NCI-H345 treated with DMSO at 0.1 percent for 48 hours (cell line): ENCODE data around the gene HIVEP2.

Source experiments
- DNase-seq: peaks from one replicate; lab custom pipeline; 2025; ENCODE audit not compliant: unreplicated experiment; lab: John Stamatoyannopoulos, UW

The HIVEP2 gene

GRCh38 chr6:142751452-142751851 is 193.5 kb downstream of the HIVEP2 start:
- no peak for DNase-seq

GRCh38 chr6:142750998-142751397 is 194.0 kb downstream of the HIVEP2 start:
- DNase-seq = no peak

GRCh38 chr6:142749556-142749955 is 195.4 kb downstream of the HIVEP2 start:
- DNase-seq = no peak

- DNase-seq = no peak
Measured at GRCh38 chr6:142746524-142746923, 198.5 kb downstream of the HIVEP2 start.

- DNase-seq = no peak
Measured at GRCh38 chr6:142744836-142745235, 200.1 kb downstream of the HIVEP2 start.

- no peak for DNase-seq
Measured at GRCh38 chr6:142740449-142740848, 204.5 kb downstream of the HIVEP2 start.

- DNase-seq = no peak
Measured at GRCh38 chr6:142738731-142739130, 206.2 kb downstream of the HIVEP2 start.

GRCh38 chr6:142738035-142738396 is 207.0 kb downstream of the HIVEP2 start:
- DNase-seq = no peak

GRCh38 chr6:142737368-142738034 is 207.5 kb downstream of the HIVEP2 start:
- DNase-seq = no peak

- DNase-seq = no peak
Measured at GRCh38 chr6:142735204-142735603, 209.8 kb downstream of the HIVEP2 start.

GRCh38 chr6:142732790-142733189 is 212.2 kb downstream of the HIVEP2 start:
- DNase-seq = no peak

- no peak for DNase-seq
Measured at GRCh38 chr6:142731611-142732010, 213.4 kb downstream of the HIVEP2 start.

- no peak for DNase-seq
Measured at GRCh38 chr6:142729618-142730017, 215.4 kb downstream of the HIVEP2 start.

- DNase-seq = no peak
Measured at GRCh38 chr6:142728910-142729481, 216.0 kb downstream of the HIVEP2 start.

- peak; percentile 76 for DNase-seq
Measured at GRCh38 chr6:142728364-142728763, 216.6 kb downstream of the HIVEP2 start.

GRCh38 chr6:142726616-142727015 is 218.4 kb downstream of the HIVEP2 start:
- no peak for DNase-seq

- DNase-seq = no peak
Measured at GRCh38 chr6:142725024-142725770, 219.8 kb downstream of the HIVEP2 start.

GRCh38 chr6:142722841-142723240 is 222.1 kb downstream of the HIVEP2 start:
- DNase-seq = no peak

- no peak for DNase-seq
Measured at GRCh38 chr6:142722012-142722411, 223.0 kb downstream of the HIVEP2 start.

- DNase-seq = no peak
Measured at GRCh38 chr6:142721215-142721920, 223.6 kb downstream of the HIVEP2 start.

GRCh38 chr6:142718667-142719191 is 226.2 kb downstream of the HIVEP2 start:
- DNase-seq = no peak
